Measurements from ENCODE around the gene ITGA4. TPM values are rescaled to one million over a fixed set of nuclear protein-coding genes. Genes with fewer than 3 reads are reported as not detected.

ITGA4 gene
- total RNA-seq, 1 donor from 2014 or later: 20.0 TPM

DNA sequence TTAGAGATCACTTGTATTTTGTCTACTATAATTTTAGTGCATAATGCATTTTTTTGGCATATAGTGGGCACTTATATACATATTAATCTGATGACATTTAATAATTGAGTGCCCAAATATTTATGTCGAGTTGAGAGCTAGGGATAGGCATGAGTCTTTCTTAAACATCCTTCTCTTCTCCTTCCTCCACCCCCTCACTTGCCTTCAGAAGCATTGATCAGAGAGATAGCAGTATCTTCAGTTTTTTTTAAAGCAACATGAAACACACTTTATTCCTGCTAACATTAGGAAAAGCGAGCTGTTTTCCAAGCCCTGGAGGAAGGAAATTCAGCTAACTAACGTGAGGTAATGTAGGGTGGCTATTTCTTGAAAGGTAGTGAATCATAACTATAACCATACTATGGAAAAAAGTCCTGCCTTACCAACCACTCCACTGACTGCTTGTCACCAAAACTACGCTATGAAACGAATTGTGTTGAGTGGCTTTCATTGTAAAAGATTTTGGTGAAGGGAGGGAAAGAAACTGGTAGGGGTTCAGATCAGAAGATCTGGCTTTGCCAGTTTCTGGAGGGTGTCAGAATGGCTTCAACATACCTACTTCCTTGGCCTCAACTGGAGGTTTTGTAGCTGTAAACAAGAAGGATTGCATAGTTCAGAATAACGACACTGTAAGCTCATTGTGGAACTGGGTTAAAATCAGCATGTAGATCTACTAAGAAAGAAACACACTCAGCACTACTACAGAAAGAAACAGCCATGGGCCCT, 2.3 kb upstream of the ITGA4 start:
- H3K36me3 ChIP-seq (ENCODE audit: insufficient read depth, low read length): no peaks in the 10 kb centered on the region
- peaks cover 5% of the 10 kb centered on the region for H3K4me1 ChIP-seq (ENCODE audit: insufficient read depth, low read length)
- H3K27me3 Mint-ChIP-seq (ENCODE audit: low read depth, unreplicated experiment): peaks cover 11% of the 10 kb centered on the region
- no peaks in the 10 kb centered on the region for H4K20me1 ChIP-seq (ENCODE audit: insufficient read depth, low read length)
- H3K27me3 ChIP-seq (ENCODE audit: insufficient read depth, low read length): no peaks in the 10 kb centered on the region
- H3K4me3 ChIP-seq (ENCODE audit: insufficient read depth, low read depth, low read length): no peak overlapping the region
- no peak overlapping the region for H3K4me2 ChIP-seq (ENCODE audit: low read length)
- H3K9me3 ChIP-seq (ENCODE audit: insufficient read depth, low read depth, low read length): no peaks in the 10 kb centered on the region
- H2AFZ ChIP-seq (ENCODE audit: low read depth, low read length): no peak overlapping the region
- H3K27ac Mint-ChIP-seq (ENCODE audit: unreplicated experiment): no peak overlapping the region
- no peaks in the 10 kb centered on the region for H3K9me3 Mint-ChIP-seq (ENCODE audit: unreplicated experiment)
- no peak for TF ChIP-seq EZH2 (IDR thresholded peaks at IDR 0.05; ENCODE audit: insufficient read depth, low read length)
- TF ChIP-seq, protein P1, sequence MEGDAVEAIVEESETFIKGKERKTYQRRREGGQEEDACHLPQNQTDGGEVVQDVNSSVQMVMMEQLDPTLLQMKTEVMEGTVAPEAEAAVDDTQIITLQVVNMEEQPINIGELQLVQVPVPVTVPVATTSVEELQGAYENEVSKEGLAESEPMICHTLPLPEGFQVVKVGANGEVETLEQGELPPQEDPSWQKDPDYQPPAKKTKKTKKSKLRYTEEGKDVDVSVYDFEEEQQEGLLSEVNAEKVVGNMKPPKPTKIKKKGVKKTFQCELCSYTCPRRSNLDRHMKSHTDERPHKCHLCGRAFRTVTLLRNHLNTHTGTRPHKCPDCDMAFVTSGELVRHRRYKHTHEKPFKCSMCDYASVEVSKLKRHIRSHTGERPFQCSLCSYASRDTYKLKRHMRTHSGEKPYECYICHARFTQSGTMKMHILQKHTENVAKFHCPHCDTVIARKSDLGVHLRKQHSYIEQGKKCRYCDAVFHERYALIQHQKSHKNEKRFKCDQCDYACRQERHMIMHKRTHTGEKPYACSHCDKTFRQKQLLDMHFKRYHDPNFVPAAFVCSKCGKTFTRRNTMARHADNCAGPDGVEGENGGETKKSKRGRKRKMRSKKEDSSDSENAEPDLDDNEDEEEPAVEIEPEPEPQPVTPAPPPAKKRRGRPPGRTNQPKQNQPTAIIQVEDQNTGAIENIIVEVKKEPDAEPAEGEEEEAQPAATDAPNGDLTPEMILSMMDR (IDR thresholded peaks at IDR 0.05; ENCODE audit: insufficient read depth, low read depth, low read length): no peak
- no peak overlapping the region for H3K9ac ChIP-seq (ENCODE audit: low read length)
- H3K4me3 Mint-ChIP-seq (ENCODE audit: unreplicated experiment): no peak overlapping the region
- H3K27ac ChIP-seq (ENCODE audit: low read depth, low read length): no peak overlapping the region
- no peak for FAIRE-seq
- no peak for DNase-seq (ENCODE audit: low read depth)
- no peaks in the 10 kb centered on the region for H3K36me3 Mint-ChIP-seq (ENCODE audit: low read depth, unreplicated experiment)
- H3K79me2 ChIP-seq (ENCODE audit: insufficient read depth, low read length): peaks cover 10% of the 10 kb centered on the region
- peaks cover 5% of the 10 kb centered on the region for H3K4me1 Mint-ChIP-seq (ENCODE audit: low read depth, unreplicated experiment)

DNA sequence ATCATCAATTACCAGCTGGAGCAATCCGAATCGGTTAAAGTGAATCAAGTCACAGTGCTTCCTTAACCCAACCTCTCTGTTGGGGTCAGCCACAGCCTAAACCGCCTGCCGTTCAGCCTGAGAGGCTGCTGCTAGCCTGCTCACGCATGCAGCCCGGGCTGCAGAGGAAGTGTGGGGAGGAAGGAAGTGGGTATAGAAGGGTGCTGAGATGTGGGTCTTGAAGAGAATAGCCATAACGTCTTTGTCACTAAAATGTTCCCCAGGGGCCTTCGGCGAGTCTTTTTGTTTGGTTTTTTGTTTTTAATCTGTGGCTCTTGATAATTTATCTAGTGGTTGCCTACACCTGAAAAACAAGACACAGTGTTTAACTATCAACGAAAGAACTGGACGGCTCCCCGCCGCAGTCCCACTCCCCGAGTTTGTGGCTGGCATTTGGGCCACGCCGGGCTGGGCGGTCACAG, 496 bp upstream of the ITGA4 start:
- H3K79me2 ChIP-seq (ENCODE audit: insufficient read depth, low read length): peaks cover 19% of the 10 kb centered on the region
- Mint-ChIP-seq H3K27ac (ENCODE audit: unreplicated experiment) (peak overlapping the region; percentile 26), H3K9me3 (ENCODE audit: unreplicated experiment) (no peaks in the 10 kb centered on the region), H3K4me1 (ENCODE audit: low read depth, unreplicated experiment) (peaks cover 6% of the 10 kb centered on the region), H3K36me3 (ENCODE audit: low read depth, unreplicated experiment) (no peaks in the 10 kb centered on the region), H3K4me3 (ENCODE audit: unreplicated experiment) (peak overlapping the region; percentile 78), H3K27me3 (ENCODE audit: low read depth, unreplicated experiment) (peaks cover 11% of the 10 kb centered on the region)
- H3K9ac ChIP-seq (ENCODE audit: low read length): peak overlapping the region; percentile 86
- TF ChIP-seq EZH2 (IDR thresholded peaks at IDR 0.05; ENCODE audit: insufficient read depth, low read length): no peak
- TF ChIP-seq, protein P1 (IDR thresholded peaks at IDR 0.05; ENCODE audit: insufficient read depth, low read depth, low read length): no peak
- H2AFZ ChIP-seq (ENCODE audit: low read depth, low read length): peak overlapping the region; percentile 94
- peaks cover 5% of the 10 kb centered on the region for H3K4me1 ChIP-seq (ENCODE audit: insufficient read depth, low read length)
- H3K27ac ChIP-seq (ENCODE audit: low read depth, low read length): peak overlapping the region; percentile 36
- no peaks in the 10 kb centered on the region for H3K9me3 ChIP-seq (ENCODE audit: insufficient read depth, low read depth, low read length)
- H3K36me3 ChIP-seq (ENCODE audit: insufficient read depth, low read length): no peaks in the 10 kb centered on the region
- H3K4me3 ChIP-seq (ENCODE audit: insufficient read depth, low read depth, low read length): peak overlapping the region; percentile 82
- peak overlapping the region; percentile 95 for H3K4me2 ChIP-seq (ENCODE audit: low read length)
- peak; percentile 37 for FAIRE-seq
- H3K27me3 ChIP-seq (ENCODE audit: insufficient read depth, low read length): no peaks in the 10 kb centered on the region
- H4K20me1 ChIP-seq (ENCODE audit: insufficient read depth, low read length): no peaks in the 10 kb centered on the region
- peak; percentile 20 for DNase-seq (ENCODE audit: low read depth)
